Measurements from ENCODE around the gene LILRA6. TPM values are rescaled to one million over a fixed set of nuclear protein-coding genes. Genes with fewer than 3 reads are reported as not detected.

Gene LILRA6
- total RNA-seq, 1 experiment from 2014 or later: not detected

GRCh38 chr19:54190503-54191010, 52.0 kb downstream of the LILRA6 start:
- peaks cover 34% of the 10 kb centered on the region for H3K4me1 Mint-ChIP-seq (ENCODE audit: low read depth, unreplicated experiment)
- H3K27ac Mint-ChIP-seq (ENCODE audit: unreplicated experiment): peak overlapping the region; percentile 98
- H3K27me3 ChIP-seq (replicated peaks; ENCODE audit: control insufficient read depth, insufficient read depth, low read length): no peaks in the 10 kb centered on the region
- no peaks in the 10 kb centered on the region; the same call in 1 of the 2 replicates for H3K36me3 ChIP-seq (ENCODE audit: control insufficient read depth, insufficient read depth, low read length)
- H3K36me3 Mint-ChIP-seq (ENCODE audit: insufficient read depth, unreplicated experiment): peaks cover 76% of the 10 kb centered on the region
- peak overlapping the region; percentile 85 for H3K4me3 Mint-ChIP-seq (ENCODE audit: unreplicated experiment)
- no peaks in the 10 kb centered on the region for H3K9me3 ChIP-seq
- H3K4me3 ChIP-seq (ENCODE audit: low read depth, low read length): peak overlapping the region; percentile 97
- 0 out of 2 replicates have a peak, but pooled peaks cover 6% of the 10 kb centered on the region for H3K4me1 ChIP-seq
- no peaks in the 10 kb centered on the region for H3K27me3 Mint-ChIP-seq (ENCODE audit: insufficient read depth, unreplicated experiment)
- no peak for TF ChIP-seq CTCF (IDR thresholded peaks at IDR 0.05; ENCODE audit: insufficient read depth in 1 of 2, low read depth in 1 of 2, low read length in 1 of 2, severe bottlenecking in 1 of 2, unreplicated experiment in 1 of 2)
- DNase-seq: peak; percentile 99 to 100
- intact Hi-C loops (cut with micrococcal nuclease; ENCODE audit: unreplicated experiment): loop anchor here (1.0 to 5.0 kb wide), 5 partner anchors 10 to 272 kb away; partner anchors contain the start of genes CNOT3, LENG9, PRPF31 and RPS9
- no TSS peak for BruUV-seq (replicated peaks)
- ChIA-PET CTCF (interaction anchor here (0.6 to 2.9 kb wide), 8 partner anchors 10 to 161 kb away, joined by 3 to 21 read pairs (median 4); partner anchors contain the start of genes RPS9 and TMC4), POLR2A (interaction anchor here (0.6 to 5.7 kb wide), 10 partner anchors 9 to 1409 kb away, joined by 3 to 98 read pairs (median 15); partner anchors contain the start of genes CNOT3, FIZ1, LENG1 and LENG9)
- no peaks in the 10 kb centered on the region for H3K9me3 Mint-ChIP-seq (ENCODE audit: unreplicated experiment)

GRCh38 chr19:54189735-54190502, 52.7 kb downstream of the LILRA6 start:
- no peak for TF ChIP-seq CTCF (IDR thresholded peaks at IDR 0.05; ENCODE audit: insufficient read depth in 1 of 2, low read depth in 1 of 2, low read length in 1 of 2, severe bottlenecking in 1 of 2, unreplicated experiment in 1 of 2)
- no peaks in the 10 kb centered on the region for H3K27me3 Mint-ChIP-seq (ENCODE audit: insufficient read depth, unreplicated experiment)
- CTCF ChIA-PET: interaction anchor here (0.6 to 3.4 kb wide), 21 partner anchors 10 to 1464 kb away, joined by 3 to 56 read pairs (median 4); partner anchors contain the start of genes CNOT3, LENG1, LENG8 and LENG9
- no peaks in the 10 kb centered on the region for H3K27me3 ChIP-seq (replicated peaks; ENCODE audit: control insufficient read depth, insufficient read depth, low read length)
- POLR2A ChIA-PET: interaction anchor here (0.5 to 5.7 kb wide), 20 partner anchors 10 to 322 kb away, joined by 3 to 98 read pairs (median 5); partner anchors contain the start of genes CNOT3, LENG1, LENG8 and LENG9
- peak overlapping the region; percentile 97 for H3K4me3 ChIP-seq (ENCODE audit: low read depth, low read length)
- no TSS peak for BruUV-seq (replicated peaks)
- intact Hi-C loops (cut with micrococcal nuclease; ENCODE audit: unreplicated experiment): loop anchor here (1.0 to 5.0 kb wide), 7 partner anchors 10 to 272 kb away; partner anchors contain the start of genes CNOT3, LENG1, LENG9 and PRPF31
- peak; percentile 100 for DNase-seq
- no peaks in the 10 kb centered on the region for H3K9me3 ChIP-seq
- H3K27ac Mint-ChIP-seq (ENCODE audit: unreplicated experiment): peak overlapping the region; percentile 98
- H3K9me3 Mint-ChIP-seq (ENCODE audit: unreplicated experiment): no peaks in the 10 kb centered on the region
- no peaks in the 10 kb centered on the region; the same call in 1 of the 2 replicates for H3K36me3 ChIP-seq (ENCODE audit: control insufficient read depth, insufficient read depth, low read length)
- H3K36me3 Mint-ChIP-seq (ENCODE audit: insufficient read depth, unreplicated experiment): peaks cover 75% of the 10 kb centered on the region
- peak overlapping the region; percentile 85 for H3K4me3 Mint-ChIP-seq (ENCODE audit: unreplicated experiment)
- H3K4me1 Mint-ChIP-seq (ENCODE audit: low read depth, unreplicated experiment): peaks cover 34% of the 10 kb centered on the region
- H3K4me1 ChIP-seq: 0 out of 2 replicates have a peak, but pooled peaks cover 6% of the 10 kb centered on the region

Measured in Caco-2 (cell line).